DND-41 (cell line): Measurements from ENCODE around the gene VWA8.
"Not testable (repeated sequence)": the region's sequence is repeated elsewhere in the genome, so short reads cannot be mapped to it uniquely, and the experiment has no call there.

ENCODE experiments used
- ATAC-seq: fragments of 200-7000 bp; cut with Tn5 transposase; 3 replicates; pipeline ENCODE4 v1.9.1; 2021; ENCODE audit warnings: low read depth; ENCODE audit not compliant: insufficient read depth
- DNase-seq: peaks from one replicate; pipeline ENCODE4 v3.0.0-alpha.2; 2020
- H2AFZ ChIP-seq: 2 replicates; pipeline ENCODE4 v1.6.0; 2012; ENCODE audit warnings: low read depth, low read length
- H3K27ac ChIP-seq: 2 replicates; pipeline ENCODE4 v1.5.1; 2012; ENCODE audit warnings: low read length, inconsistent platforms
- H3K27me3 ChIP-seq: fragments of 200-600 bp; sonication (generic); 2 replicates; pipeline ENCODE4 v1.6.0; 2012; ENCODE audit warnings: low read length, mild to moderate bottlenecking, inconsistent platforms; ENCODE audit not compliant: insufficient read depth, poor library complexity
- H3K36me3 ChIP-seq: 2 replicates; pipeline ENCODE4 v1.5.1; 2012; ENCODE audit warnings: low read length, inconsistent platforms; ENCODE audit not compliant: insufficient read depth
- H3K4me1 ChIP-seq: 2 replicates; pipeline ENCODE4 v1.5.1; 2012; ENCODE audit warnings: mild to moderate bottlenecking, low read length; ENCODE audit not compliant: insufficient read depth
- H3K4me2 ChIP-seq: 2 replicates; pipeline ENCODE4 v1.6.0; 2012; ENCODE audit warnings: mild to moderate bottlenecking, moderate library complexity, low read length, inconsistent platforms; ENCODE audit not compliant: insufficient read depth
- H3K4me3 ChIP-seq, 2 experiments: fragments of 200-600 bp in 1 of 2; shearing (Covaris generic) in 1 of 2; 2 replicates each; pipeline ENCODE4 v1.5.1; 2012 to 2016; ENCODE audit warnings: inconsistent platforms in 2 of 2, low read length in 2 of 2, mild to moderate bottlenecking in 2 of 2, low read depth in 1 of 2, moderate library complexity in 1 of 2
- H3K79me2 ChIP-seq: 2 replicates; pipeline ENCODE4 v1.6.0; 2012; ENCODE audit warnings: low read length, inconsistent platforms; ENCODE audit not compliant: insufficient read depth
- H3K9ac ChIP-seq: 2 replicates; pipeline ENCODE4 v1.6.0; 2012; ENCODE audit warnings: low read depth, mild to moderate bottlenecking, inconsistent platforms, low read length, moderate library complexity
- H3K9me3 ChIP-seq: 2 replicates; pipeline ENCODE4 v1.5.1; 2012; ENCODE audit warnings: low read length, moderate library complexity, mild to moderate bottlenecking, inconsistent platforms; ENCODE audit not compliant: insufficient read depth, severe bottlenecking
- H4K20me1 ChIP-seq: 2 replicates; pipeline ENCODE4 v1.6.0; 2012; ENCODE audit warnings: low read length; ENCODE audit not compliant: insufficient read depth
- EZH2 ChIP-seq: IDR thresholded peaks from 3 replicates; pipeline ENCODE4 v1.6.1; 2012; ENCODE audit warnings: borderline replicate concordance, low read depth, mild to moderate bottlenecking, moderate library complexity, low read length, inconsistent platforms; ENCODE audit not compliant: severe bottlenecking
- TF ChIP-seq, protein P1 (sequence below): IDR thresholded peaks from 2 replicates; pipeline ENCODE4 v1.5.1; 2012; ENCODE audit warnings: borderline replicate concordance, low read length, moderate library complexity, mild to moderate bottlenecking; ENCODE audit not compliant: poor library complexity, severe bottlenecking; ENCODE audit errors: extremely low read depth

Gene VWA8

DNA sequence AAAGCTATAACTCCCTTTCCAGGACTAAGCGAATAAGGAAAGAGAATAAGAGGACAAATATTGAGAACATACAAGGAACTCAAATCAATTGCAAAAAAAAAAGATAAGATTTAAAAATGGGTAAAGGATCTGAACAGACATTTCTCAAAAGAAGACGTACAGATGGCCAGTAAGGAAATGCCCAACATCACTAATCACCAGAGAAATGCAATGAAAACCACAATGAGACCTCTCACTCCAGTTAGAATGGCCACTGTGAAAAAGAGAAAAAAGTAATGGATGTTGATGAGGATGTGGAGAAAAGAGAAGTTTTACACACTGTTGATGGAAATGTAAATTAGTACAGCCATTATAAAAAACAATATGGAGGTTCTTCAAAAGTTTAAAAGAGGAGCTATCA is 63.8 kb downstream of the VWA8 start:
- Histone ChIP-seq H3K4me3 (no peak overlapping the region), H3K79me2 (no peaks in the 10 kb centered on the region), H3K36me3 (no peaks in the 10 kb centered on the region), H3K9me3 (no peaks in the 10 kb centered on the region), H3K27ac (no peak overlapping the region), H4K20me1 (no peaks in the 10 kb centered on the region), H3K4me2 (no peak overlapping the region), H2AFZ (no peak overlapping the region), H3K4me1 (no peaks in the 10 kb centered on the region), H3K27me3 (no peaks in the 10 kb centered on the region), H3K9ac (no peak overlapping the region)
- no peak for TF ChIP-seq EZH2
- TF ChIP-seq, protein P1, sequence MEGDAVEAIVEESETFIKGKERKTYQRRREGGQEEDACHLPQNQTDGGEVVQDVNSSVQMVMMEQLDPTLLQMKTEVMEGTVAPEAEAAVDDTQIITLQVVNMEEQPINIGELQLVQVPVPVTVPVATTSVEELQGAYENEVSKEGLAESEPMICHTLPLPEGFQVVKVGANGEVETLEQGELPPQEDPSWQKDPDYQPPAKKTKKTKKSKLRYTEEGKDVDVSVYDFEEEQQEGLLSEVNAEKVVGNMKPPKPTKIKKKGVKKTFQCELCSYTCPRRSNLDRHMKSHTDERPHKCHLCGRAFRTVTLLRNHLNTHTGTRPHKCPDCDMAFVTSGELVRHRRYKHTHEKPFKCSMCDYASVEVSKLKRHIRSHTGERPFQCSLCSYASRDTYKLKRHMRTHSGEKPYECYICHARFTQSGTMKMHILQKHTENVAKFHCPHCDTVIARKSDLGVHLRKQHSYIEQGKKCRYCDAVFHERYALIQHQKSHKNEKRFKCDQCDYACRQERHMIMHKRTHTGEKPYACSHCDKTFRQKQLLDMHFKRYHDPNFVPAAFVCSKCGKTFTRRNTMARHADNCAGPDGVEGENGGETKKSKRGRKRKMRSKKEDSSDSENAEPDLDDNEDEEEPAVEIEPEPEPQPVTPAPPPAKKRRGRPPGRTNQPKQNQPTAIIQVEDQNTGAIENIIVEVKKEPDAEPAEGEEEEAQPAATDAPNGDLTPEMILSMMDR = no peak
- DNase-seq (no peak), ATAC-seq (no peak)

DNA sequence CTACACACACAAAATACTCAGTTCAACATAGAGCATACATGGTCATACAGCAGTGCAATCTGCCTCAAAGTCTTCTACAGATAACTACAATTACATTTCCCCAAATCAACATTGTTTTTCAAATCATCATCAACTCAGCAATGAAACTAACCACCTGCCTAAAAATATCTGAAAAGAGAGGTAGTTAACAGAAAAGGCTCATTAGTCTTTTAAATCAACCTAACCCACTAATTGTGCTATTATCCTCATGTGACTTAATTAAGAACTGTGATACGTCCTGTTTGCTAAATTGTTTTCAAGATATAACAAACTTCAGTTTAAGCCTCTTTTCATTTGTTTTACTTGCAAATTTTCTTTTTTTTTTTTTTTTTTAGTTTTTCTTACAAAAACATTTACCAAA is 65.4 kb downstream of the VWA8 start:
- TF ChIP-seq EZH2 = no peak
- TF ChIP-seq, protein P1 = no peak
- H3K4me1 ChIP-seq = no peaks in the 10 kb centered on the region
- H3K36me3 ChIP-seq = peaks cover 4% of the 10 kb centered on the region; the same call in 1 of the 2 replicates
- no peaks in the 10 kb centered on the region for H3K9me3 ChIP-seq
- H4K20me1 ChIP-seq = no peaks in the 10 kb centered on the region
- no peak overlapping the region for H3K4me2 ChIP-seq
- H3K4me3 ChIP-seq = no peak overlapping the region
- no peak overlapping the region for H3K9ac ChIP-seq
- no peak overlapping the region for H2AFZ ChIP-seq
- H3K27ac ChIP-seq = no peak overlapping the region
- no peaks in the 10 kb centered on the region for H3K27me3 ChIP-seq
- no peak for ATAC-seq
- H3K79me2 ChIP-seq = no peaks in the 10 kb centered on the region
- no peak for DNase-seq

DNA sequence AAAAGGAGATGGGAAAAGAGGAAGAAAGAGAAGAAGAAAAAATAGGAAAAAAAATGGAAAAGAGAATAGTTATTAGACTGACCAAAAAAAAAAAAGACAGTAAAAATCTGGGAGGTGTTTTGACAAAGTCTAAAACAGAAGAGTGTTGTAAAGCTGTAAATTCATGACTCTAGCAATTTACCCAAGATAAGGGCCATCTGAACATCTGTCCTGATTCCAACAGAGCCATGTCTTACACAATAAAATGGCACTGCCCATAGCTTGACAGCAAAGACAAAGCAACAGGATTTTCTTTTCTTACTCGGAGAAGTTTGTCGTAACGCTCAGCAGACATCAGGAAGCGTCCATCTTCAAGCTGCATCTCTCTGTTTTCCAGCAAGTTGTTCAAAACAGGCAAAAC is 69.8 kb downstream of the VWA8 start:
- Histone ChIP-seq H3K27ac (no peak overlapping the region), H2AFZ (no peak overlapping the region), H3K4me3 (no peak overlapping the region), H3K4me2 (no peak overlapping the region), H3K4me1 (no peaks in the 10 kb centered on the region), H3K9me3 (no peaks in the 10 kb centered on the region), H4K20me1 (no peaks in the 10 kb centered on the region), H3K27me3 (no peaks in the 10 kb centered on the region), H3K36me3 (peaks cover 26% of the 10 kb centered on the region), H3K79me2 (no peaks in the 10 kb centered on the region), H3K9ac (no peak overlapping the region)
- no peak for ATAC-seq
- no peak for TF ChIP-seq EZH2
- TF ChIP-seq, protein P1 = no peak
- no peak for DNase-seq

DNA sequence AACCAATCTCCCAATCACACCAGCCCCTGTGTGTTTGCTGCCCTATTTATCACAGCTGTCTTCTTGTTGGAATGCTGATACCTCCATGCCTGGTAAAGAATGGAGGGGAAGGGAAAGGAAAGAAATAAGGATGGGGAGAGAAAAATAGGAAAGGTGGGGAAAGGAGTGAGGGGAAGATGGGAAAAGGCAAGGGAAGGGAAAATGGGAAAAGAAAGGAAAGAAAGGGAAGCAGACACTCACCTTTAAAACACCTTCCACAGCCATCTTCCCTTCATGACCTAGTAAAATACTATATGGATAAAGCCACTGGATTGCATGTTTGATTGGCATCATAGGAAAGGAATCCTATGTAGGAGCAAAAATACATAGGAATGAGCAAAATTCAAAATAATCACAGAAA is 77.8 kb downstream of the VWA8 start:
- Histone ChIP-seq H3K4me1 (no peaks in the 10 kb centered on the region), H3K79me2 (no peaks in the 10 kb centered on the region), H3K4me2 (no peak overlapping the region), H3K4me3 (no peak overlapping the region), H3K9ac (no peak overlapping the region), H2AFZ (no peak overlapping the region), H3K9me3 (peaks cover 8% of the 10 kb centered on the region), H3K36me3 (peaks cover 48% of the 10 kb centered on the region), H3K27ac (no peak overlapping the region), H3K27me3 (no peaks in the 10 kb centered on the region), H4K20me1 (no peaks in the 10 kb centered on the region)
- TF ChIP-seq, protein P1 = no peak
- TF ChIP-seq EZH2 = no peak
- DNase-seq (no peak), ATAC-seq (no peak)

DNA sequence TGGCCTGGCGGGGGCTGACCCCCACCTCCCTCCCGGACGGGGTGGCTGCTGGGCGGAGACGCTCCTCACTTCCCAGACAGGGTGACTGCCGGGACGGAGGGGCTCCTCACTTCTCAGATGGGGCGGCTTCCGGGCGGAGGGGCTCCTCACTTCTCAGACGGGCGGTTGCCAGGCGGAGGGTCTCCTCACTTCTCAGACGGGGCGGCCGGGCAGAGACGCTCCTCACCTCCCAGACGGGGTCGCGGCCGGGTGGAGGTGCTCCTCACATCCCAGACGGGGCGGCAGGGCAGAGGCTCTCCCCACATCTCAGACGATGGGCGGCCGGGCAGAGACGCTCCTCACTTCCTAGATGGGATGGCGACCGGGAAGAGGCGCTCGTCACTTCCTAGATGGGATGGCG is 79.0 kb downstream of the VWA8 start:
- H3K4me1 ChIP-seq, H3K9me3 ChIP-seq, H3K4me2 ChIP-seq, H3K4me3 ChIP-seq, H3K9ac ChIP-seq, H4K20me1 ChIP-seq, H2AFZ ChIP-seq, H3K27me3 ChIP-seq, ATAC-seq, H3K27ac ChIP-seq, H3K79me2 ChIP-seq, DNase-seq: not testable (repeated sequence)
- peaks cover 39% of the 10 kb centered on the region for H3K36me3 ChIP-seq
